ENCODE measurements around the gene TMUB1.
"Not testable (repeated sequence)": the region's sequence is repeated elsewhere in the genome, so short reads cannot be mapped to it uniquely, and the experiment has no call there.

Gene TMUB1

DNA sequence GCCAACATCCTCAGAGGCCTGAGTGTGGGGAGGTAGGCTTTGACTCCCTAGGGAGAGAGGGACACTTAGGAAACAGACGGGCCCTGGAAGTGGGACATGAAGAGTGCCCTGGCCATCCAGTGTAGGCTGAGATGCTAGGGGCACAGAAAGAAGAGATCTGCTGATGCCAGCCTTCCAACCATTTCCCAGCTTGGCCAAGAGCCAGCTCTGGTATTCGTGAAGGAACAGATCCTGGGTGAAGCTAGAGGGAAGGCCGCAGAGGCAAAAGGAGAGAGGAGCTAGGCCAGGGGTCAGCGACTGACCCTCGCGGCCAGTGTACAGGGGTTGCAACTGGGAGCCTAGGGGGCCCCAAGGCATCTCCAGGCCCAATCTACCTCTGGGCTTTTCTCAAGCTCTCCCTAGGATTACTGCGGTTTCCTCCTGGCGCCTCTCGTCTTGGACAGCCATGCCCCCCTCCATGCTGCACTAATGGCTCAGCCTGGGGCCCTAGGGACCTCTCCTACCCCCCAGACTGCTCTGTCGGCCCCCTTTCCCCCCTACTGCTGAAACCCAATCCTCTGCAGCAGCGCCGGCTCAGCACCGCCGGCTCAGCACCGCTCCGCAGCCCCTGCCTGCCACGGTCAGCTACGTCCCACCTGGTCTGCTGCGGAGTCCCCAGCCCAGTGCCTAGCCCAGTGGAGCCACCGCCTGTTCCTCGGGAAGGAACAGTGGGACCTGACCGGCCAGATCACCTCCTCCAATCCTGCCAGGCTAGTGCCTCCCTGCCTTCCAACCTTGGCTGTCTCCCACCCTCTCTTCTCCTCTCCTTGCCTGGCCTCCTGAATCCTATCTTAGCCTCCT, 35.1 kb downstream of the TMUB1 start, which contains the start of gene ASIC3:
Gene ASIC3 (plus strand): TSS at position 556 of the 840 bp plus-strand sequence. CDS start 355 bp downstream, outside the sequence.
- no peak for DNase-seq

DNA sequence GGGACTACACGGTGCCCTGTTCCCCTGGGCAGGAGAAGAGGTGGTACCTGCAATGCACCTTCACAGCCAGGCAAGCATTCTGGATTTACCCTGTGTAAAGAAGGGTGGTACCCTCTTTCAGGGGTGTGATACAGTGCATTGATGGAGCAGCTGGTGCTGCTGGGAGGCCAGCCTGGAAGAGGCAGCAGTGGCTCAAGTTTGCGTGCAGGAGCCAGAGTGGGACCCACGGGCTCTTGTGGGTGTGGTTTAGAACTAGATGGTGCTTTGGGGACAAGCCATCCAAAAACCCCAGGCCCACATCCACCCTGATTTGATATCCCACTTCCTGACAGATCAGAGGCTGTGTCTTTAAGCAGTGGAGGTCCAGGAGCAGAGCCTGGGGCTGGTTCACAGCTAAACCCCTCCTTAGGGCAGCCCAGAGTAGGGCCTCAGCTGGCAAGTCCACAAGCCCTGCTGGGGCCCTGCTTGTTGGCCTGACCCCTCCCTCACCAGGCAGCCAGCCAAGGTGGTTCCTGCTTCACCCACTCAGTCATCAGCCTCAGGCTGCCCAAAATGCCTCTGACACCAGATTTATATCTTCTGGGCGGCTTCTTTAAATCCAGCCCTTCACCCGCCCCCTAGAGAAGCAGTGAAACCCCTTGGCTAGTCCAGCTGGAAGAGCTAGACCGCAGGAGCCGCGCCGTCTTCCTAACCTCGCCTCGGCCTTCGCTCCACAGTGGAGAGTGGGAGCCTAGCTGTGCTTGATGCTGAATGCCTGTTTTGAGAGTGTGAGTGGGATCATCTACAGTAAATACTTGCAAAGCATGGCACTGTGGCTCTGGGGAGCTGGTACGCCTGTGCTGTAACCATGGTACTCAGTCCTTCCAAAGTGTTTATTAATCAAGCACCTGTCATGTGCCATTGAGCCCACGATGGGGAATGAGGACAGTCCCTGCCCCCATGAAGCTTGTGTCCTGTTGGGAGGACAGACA, 36.4 kb downstream of the TMUB1 start:
- DNase-seq, result no peak

DNA sequence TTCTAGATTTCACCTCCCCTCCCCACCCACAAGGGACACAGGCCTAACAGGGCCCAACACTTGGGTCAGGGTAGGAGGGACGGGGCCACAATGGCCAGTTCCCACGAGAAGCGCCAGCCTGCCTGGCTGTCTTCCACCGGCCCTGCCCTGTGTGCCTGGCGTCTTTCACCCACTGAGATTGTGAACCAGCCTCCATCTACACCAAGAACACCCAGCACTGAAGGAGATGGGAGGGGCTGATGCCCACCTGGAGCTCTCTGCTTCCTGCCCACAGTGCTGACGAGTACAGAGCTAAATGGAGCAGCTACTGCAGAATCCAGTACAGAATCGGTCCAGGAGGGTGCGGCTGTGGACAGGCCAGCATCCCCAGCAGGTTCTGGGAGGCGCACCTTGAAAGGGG, 37.3 kb downstream of the TMUB1 start:
- no peak for DNase-seq

DNA sequence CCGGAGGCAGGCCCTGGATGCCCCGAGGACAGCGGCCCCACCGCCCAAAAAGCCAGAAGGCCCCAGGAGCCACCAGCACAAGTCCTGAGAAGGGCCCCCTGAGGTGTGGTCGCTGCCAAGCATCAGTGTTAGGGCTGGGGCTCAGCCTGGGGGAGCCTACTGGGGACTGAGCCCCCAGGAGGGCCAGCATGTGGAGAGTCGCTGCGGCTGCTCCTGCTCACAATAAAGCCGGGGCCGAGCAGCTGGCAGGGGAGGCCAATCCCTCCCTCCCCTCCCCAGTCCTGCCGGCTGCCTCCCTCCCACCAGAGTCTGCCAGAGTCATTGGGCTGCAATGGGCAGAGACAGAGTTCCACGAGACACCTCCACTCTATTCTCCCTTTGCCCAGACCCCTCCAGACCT, 38.0 kb downstream of the TMUB1 start:
- no peak for DNase-seq

DNA sequence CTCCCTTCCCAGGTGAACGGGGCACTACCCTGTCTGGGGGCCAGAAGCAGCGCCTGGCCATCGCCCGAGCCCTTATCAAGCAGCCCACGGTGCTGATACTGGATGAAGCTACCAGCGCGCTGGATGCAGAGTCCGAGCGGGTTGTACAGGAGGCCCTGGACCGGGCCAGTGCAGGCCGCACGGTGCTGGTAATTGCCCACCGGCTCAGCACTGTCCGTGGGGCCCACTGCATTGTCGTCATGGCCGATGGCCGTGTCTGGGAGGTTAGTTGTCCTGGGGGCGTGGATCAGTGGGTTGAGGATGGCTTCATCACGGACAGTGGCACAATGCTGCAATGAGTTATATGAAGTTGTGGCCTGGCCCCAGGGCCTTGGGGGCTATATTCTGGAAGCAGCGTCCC, 39.3 kb downstream of the TMUB1 start:
- DNase-seq, result no peak

DNA sequence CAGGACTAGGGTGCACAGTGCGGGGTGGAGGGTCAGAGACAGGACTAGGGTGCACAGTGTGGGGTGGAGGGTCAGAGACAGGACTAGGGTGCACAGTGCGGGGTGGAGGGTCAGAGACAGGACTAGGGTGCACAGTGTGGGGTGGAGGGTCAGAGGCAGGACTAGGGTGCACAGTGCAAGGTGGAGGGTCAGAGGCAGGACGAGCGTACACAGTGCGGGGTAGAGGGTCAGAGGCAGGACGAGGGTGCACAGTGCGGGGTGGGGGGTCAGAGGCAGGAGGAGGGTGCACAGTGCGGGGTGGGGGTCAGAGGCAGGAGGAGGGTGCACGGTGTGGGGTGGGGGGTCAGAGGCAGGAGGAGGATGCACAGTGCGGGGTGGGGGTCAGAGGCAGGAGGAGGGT, 39.8 kb downstream of the TMUB1 start:
- DNase-seq, result not testable (repeated sequence)

DNA sequence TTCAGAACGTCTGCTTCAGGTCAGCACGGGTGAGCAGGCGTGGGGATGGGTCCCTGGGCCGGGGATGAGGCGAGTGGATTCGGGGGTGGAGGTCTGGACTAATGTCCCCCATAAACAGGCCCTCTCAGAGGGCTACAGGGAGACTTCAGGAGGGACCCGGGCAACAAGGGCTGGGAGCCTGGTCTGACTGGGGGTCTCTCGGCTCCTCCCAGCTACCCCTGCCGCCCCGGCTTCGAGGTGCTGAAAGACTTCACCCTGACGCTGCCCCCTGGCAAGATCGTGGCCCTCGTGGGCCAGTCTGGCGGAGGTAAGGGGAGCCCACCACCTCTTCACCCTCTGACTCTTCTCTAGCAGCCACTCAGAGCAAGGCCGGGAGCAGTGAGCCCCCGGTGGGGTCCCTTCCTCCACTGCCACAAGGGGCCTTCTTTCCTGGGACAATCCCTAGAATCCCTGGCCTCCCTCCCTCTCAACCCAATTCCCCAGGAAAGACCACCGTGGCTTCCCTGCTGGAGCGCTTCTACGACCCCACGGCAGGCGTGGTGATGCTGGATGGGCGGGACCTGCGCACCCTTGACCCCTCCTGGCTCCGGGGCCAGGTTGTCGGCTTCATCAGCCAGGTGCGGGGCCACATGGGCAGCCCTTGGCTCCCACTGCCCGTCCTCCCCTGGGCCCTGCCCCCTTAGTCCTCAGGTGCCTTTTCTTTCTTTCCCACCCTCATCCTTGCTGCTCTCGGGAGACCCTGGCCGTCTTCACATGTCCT, 42.5 kb downstream of the TMUB1 start:
- no peak for DNase-seq

DNA sequence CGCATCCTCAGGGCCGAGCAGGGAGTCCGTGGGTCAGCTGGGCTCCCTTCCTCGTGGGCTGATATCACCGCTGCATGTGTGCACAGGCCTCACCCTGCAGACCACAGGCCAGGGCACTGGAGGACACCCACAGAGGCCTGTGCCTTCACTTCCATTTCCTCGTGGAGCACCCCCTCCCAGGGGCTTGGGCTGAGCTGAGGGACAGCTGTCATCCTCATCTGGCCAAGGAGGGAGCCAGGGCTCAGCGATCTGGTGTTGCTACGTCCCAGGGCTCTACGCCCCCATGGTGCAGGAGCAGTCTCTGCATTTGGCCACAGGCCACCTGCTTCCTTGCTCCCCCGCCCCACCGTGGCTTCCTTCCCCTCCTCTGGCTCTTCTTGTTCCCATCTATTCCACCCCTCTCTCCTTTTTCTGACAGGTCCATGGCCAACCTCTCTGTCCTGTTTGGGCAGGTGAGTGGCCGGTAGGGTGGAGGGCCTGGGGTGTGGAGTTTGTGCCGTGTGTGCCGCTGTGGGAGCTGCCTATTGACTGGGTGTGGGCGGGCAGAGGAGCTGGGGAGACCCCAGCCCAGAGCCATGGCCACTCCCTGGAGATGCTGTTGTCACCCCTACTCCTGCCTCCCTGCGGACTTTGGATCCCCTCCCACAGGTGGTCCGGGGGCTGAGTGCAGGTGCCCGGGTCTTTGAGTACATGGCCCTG, 43.3 kb downstream of the TMUB1 start:
- no peak for DNase-seq

DNA sequence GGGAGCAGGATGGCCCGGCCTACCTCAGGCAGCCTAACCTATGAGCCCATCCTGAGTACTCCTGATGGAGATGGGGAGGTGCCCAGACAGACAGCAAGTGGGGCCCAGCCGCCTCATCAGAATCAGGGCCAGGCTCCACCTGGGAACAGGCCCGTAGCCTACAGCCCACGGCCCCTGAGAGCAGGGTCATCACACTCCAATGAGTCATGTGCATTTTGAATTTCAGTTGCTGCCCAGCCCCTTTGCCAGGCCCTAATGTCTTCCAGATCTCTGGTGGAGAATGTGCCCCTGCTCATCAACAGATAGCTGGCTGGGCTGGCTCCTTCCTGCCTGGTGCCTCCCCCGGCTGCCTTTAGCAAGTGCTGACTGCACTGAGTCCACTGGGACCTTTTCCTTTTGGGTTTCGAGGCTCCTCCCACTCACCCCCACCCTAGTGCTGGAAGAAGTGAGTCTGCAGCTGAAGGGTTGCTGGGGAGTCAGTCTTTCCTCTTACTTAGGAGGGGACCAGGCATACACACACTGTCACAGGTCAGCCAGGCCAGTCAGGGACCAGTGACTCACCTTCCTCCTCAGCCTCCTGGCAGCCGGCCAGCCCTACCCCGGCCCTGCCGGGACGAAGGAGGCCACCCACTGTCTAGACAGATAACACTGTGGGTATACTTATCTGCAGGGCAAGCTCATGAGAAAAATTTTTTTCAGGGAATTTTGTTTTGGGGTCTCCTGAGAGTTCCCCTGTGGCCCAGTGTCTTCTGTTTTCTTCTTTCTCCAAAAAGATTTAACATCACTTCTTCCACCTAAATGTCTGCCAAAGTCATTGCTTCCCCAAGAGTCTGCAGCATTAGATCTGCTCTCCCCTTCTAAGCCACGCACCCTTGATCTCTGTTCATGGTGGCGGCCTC, 44.1 kb downstream of the TMUB1 start:
- peak; percentile 56 for DNase-seq

DNA sequence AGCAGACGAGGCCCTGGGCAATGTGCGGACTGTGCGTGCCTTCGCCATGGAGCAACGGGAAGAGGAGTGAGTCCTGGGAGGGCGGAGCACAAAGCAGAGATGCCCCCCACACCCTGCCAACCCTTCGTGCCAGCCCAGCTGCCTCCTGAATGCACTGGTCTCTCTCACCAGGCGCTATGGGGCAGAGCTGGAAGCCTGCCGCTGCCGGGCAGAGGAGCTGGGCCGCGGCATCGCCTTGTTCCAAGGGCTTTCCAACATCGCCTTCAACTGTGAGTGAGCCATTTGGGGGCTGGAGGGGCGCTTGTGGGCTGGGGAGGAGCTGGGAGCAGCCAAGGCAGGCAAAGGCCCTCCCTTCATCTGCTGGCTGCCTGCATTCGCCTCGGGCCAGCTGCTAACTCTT, 47.4 kb downstream of the TMUB1 start:
- no peak for DNase-seq

DNA sequence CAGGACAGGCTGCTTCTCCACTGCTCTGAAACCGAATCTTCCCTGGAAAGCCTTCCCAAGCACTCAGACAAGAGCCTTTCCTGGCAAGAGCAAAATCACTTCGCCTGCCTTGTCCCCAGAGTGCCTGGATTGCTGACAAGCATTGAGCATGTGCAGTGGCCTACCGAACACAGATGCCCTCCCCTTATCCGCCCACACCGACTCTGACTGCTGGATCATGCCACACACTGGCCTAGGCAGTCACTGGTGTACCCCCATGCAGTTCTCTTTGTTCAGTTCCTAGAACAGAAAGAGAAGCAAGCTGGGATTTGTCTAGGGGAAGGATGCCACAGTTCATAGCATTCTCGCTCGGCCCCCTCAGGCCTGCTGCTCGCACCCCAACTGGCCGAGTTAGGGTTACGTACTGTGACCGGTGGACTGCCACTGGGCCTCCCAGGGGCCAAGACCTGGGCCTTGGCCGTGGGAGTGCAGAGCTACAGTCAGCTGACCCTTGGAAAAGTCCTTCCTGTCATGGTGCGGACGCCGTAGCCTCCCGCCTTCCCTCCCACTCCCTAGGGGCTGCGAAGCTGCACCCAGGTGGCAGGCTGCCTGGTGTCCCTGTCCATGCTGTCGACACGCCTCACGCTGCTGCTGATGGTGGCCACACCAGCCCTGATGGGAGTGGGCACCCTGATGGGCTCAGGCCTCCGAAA, 48.1 kb downstream of the TMUB1 start:
- no peak for DNase-seq

DNA sequence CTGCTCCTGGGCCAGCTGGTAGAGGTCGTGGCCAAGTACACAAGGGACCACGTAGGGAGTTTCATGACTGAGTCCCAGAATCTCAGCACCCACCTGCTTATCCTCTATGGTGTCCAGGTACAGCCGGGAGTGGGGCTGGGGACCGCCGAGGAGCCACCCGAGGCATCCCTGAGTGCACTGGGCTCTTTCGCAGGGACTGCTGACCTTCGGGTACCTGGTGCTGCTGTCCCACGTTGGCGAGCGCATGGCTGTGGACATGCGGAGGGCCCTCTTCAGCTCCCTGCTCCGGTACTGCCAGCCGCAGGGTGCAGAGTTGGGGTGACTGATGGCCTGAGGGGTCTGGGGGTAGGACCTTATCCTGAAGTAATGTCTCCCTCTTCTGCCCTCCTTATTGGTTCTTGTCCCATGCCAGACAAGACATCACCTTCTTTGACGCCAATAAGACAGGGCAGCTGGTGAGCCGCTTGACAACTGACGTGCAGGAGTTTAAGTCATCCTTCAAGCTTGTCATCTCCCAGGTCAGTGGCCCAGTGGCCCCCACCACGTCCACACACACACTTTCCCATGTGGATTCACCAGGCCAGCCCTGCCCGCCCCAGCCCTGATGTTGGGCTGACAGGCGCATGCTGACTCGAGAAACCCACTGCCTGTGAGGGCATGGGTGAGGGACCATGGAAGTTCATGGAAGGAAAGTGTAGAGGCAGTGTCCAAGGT, 48.8 kb downstream of the TMUB1 start:
- no peak for DNase-seq

DNA sequence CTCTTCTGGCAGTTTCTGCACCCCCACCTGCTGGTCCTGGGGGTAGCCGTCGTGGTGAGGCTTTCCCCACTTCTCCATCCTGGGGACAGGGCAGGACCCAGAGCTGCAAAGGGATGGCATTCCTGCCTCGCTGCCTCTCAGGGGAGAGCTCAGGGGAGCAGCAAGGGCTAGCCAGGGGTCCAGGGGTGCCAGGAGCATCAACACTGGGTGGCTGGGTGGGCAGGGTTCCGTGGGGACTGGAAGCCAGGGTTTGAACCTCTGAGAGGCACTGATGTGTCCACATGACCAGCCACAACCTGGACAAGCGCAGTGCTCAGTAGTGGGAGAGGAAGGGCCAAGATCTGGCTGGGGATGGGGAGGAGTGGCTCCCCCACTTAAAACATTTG, 49.4 kb downstream of the TMUB1 start:
- DNase-seq, result no peak

DNA sequence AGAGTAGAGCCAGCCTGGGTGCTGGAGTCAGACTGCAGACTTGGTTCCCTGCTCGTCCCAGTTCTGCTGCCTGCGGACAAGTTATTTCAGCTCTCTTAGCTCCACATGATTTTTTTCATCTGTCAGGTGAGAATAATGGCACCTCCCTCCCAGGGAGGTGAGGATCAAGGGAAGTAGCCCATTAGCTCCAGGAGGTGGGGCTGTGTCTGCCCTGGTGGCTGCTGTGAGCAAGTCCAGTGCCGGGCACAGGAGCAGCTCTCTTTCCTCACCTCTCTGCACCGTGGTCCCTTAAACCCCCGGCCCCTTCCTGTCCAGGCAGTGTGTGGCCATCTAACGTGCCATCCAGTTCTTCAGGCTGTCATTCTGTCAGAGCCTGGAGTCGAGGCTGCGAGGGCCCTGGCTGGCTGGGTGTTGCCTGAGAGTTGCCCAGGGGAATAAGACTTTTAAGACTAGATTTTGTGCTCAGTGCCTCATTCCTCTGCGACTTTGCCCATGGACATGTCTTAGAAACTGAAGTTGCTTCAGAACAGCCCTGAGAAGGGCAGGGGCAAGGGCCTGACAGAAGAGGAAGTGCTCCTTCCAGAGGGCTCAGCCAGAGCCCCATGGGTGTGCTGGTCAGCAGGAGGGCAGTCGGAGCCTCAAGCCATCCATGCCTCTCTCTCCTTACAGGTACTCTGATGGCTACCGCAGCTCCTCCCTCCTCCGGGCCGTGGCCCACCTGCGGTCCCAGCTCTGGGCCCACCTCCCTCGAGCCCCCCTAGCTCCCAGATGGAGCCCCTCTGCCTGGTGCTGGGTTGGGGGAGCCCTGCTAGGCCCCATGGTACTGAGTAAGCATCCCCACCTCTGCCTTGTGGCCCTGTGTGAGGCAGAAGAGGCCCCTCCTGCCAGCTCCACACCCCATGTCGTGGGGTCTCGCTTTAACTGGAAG, 50.1 kb downstream of the TMUB1 start:
- DNase-seq, result no peak
